ENCODE data around the gene DOCK7.

The DOCK7 gene

GRCh38 chr1:62508187-62508758 lies 179.9 kb downstream of the DOCK7 start:
- Histone ChIP-seq H3K9me3 (ENCODE audit: control insufficient read depth in 2 of 2, low read length in 2 of 2) (no peaks in the 10 kb centered on the region), H3K9ac (ENCODE audit: low read length in 2 of 2) (no peak overlapping the region), H3K4me3 (ENCODE audit: low read length in 2 of 2) (no peak overlapping the region), H3K27me3 (ENCODE audit: control insufficient read depth in 1 of 2, insufficient read depth in 2 of 2, low read length in 2 of 2) (no peaks in the 10 kb centered on the region), H3K36me3 (ENCODE audit: control insufficient read depth in 2 of 2, insufficient read depth in 2 of 2, low read length in 2 of 2) (peaks cover 0 to 12% of the 10 kb centered on the region in 2 donors), H3K4me1 (ENCODE audit: control insufficient read depth, insufficient read depth, low read length) (no peaks in the 10 kb centered on the region), H3K27ac (ENCODE audit: low read length) (no peak overlapping the region)

GRCh38 chr1:62500210-62500609 lies 188.0 kb downstream of the DOCK7 start:
- Histone ChIP-seq H3K4me3 (ENCODE audit: low read length in 2 of 2) (no peak overlapping the region), H3K4me1 (ENCODE audit: control insufficient read depth, insufficient read depth, low read length) (no peaks in the 10 kb centered on the region), H3K36me3 (ENCODE audit: control insufficient read depth in 2 of 2, insufficient read depth in 2 of 2, low read length in 2 of 2) (peaks cover 0 to 5% of the 10 kb centered on the region in 2 donors), H3K27me3 (ENCODE audit: control insufficient read depth in 1 of 2, insufficient read depth in 2 of 2, low read length in 2 of 2) (no peaks in the 10 kb centered on the region), H3K27ac (ENCODE audit: low read length) (no peak overlapping the region), H3K9me3 (ENCODE audit: control insufficient read depth in 2 of 2, low read length in 2 of 2) (no peaks in the 10 kb centered on the region), H3K9ac (ENCODE audit: low read length in 2 of 2) (no peak overlapping the region)

- Histone ChIP-seq H3K4me3 (ENCODE audit: low read length in 2 of 2) (no peak overlapping the region), H3K36me3 (ENCODE audit: control insufficient read depth in 2 of 2, insufficient read depth in 2 of 2, low read length in 2 of 2) (peaks cover 6 to 7% of the 10 kb centered on the region in 2 donors), H3K9me3 (ENCODE audit: control insufficient read depth in 2 of 2, low read length in 2 of 2) (no peaks in the 10 kb centered on the region)
These were observed 194.0 kb downstream of the DOCK7 start for GRCh38 chr1:62494137-62494536.

GRCh38 chr1:62493656-62494055 lies 194.5 kb downstream of the DOCK7 start:
- Histone ChIP-seq H3K4me1 (ENCODE audit: control insufficient read depth, insufficient read depth, low read length) (no peaks in the 10 kb centered on the region), H3K4me3 (ENCODE audit: low read length in 2 of 2) (no peak overlapping the region), H3K9ac (ENCODE audit: low read length in 2 of 2) (no peak overlapping the region), H3K36me3 (ENCODE audit: control insufficient read depth in 2 of 2, insufficient read depth in 2 of 2, low read length in 2 of 2) (peaks cover 6 to 7% of the 10 kb centered on the region in 2 donors), H3K27me3 (ENCODE audit: control insufficient read depth in 1 of 2, insufficient read depth in 2 of 2, low read length in 2 of 2) (no peaks in the 10 kb centered on the region), H3K9me3 (ENCODE audit: control insufficient read depth in 2 of 2, low read length in 2 of 2) (no peaks in the 10 kb centered on the region), H3K27ac (ENCODE audit: low read length) (no peak overlapping the region)

More at GRCh38 chr1:62494137-62494536, 194.0 kb downstream of the DOCK7 start:
- no peaks in the 10 kb centered on the region for H3K4me1 ChIP-seq (ENCODE audit: control insufficient read depth, insufficient read depth, low read length)
- H3K27ac ChIP-seq (ENCODE audit: low read length): no peak overlapping the region
- no peak overlapping the region for H3K9ac ChIP-seq (ENCODE audit: low read length in 2 of 2)
- H3K27me3 ChIP-seq (ENCODE audit: control insufficient read depth in 1 of 2, insufficient read depth in 2 of 2, low read length in 2 of 2): no peaks in the 10 kb centered on the region

- H3K9ac ChIP-seq (ENCODE audit: low read length in 2 of 2): no peak overlapping the region
- H3K36me3 ChIP-seq (ENCODE audit: control insufficient read depth in 2 of 2, insufficient read depth in 2 of 2, low read length in 2 of 2): peaks cover 6 to 7% of the 10 kb centered on the region in 2 donors
- H3K4me1 ChIP-seq (ENCODE audit: control insufficient read depth, insufficient read depth, low read length): no peaks in the 10 kb centered on the region
- no peak overlapping the region for H3K27ac ChIP-seq (ENCODE audit: low read length)
- no peaks in the 10 kb centered on the region for H3K9me3 ChIP-seq (ENCODE audit: control insufficient read depth in 2 of 2, low read length in 2 of 2)
- no peak overlapping the region for H3K4me3 ChIP-seq (ENCODE audit: low read length in 2 of 2)
- no peaks in the 10 kb centered on the region for H3K27me3 ChIP-seq (ENCODE audit: control insufficient read depth in 1 of 2, insufficient read depth in 2 of 2, low read length in 2 of 2)
These were observed 195.7 kb downstream of the DOCK7 start for GRCh38 chr1:62492521-62492920.

- H3K9ac ChIP-seq (ENCODE audit: low read length in 2 of 2): no peak overlapping the region
- H3K27me3 ChIP-seq (ENCODE audit: control insufficient read depth in 1 of 2, insufficient read depth in 2 of 2, low read length in 2 of 2): no peaks in the 10 kb centered on the region
- no peak overlapping the region for H3K27ac ChIP-seq (ENCODE audit: low read length)
- H3K9me3 ChIP-seq (ENCODE audit: control insufficient read depth in 2 of 2, low read length in 2 of 2): no peaks in the 10 kb centered on the region
- H3K36me3 ChIP-seq (ENCODE audit: control insufficient read depth in 2 of 2, insufficient read depth in 2 of 2, low read length in 2 of 2): peaks cover 3 to 4% of the 10 kb centered on the region in 2 donors
- H3K4me3 ChIP-seq (ENCODE audit: low read length in 2 of 2): no peak overlapping the region
- no peaks in the 10 kb centered on the region for H3K4me1 ChIP-seq (ENCODE audit: control insufficient read depth, insufficient read depth, low read length)
These were observed 200.2 kb downstream of the DOCK7 start for GRCh38 chr1:62487956-62488355.

GRCh38 chr1:62484824-62485468 lies 203.2 kb downstream of the DOCK7 start:
- H3K27ac ChIP-seq (ENCODE audit: low read length): no peak overlapping the region
- H3K4me3 ChIP-seq (ENCODE audit: low read length in 2 of 2): no peak overlapping the region
- H3K9me3 ChIP-seq (ENCODE audit: control insufficient read depth in 2 of 2, low read length in 2 of 2): no peaks in the 10 kb centered on the region
- H3K9ac ChIP-seq (ENCODE audit: low read length in 2 of 2): no peak overlapping the region
- peaks cover 0 to 3% of the 10 kb centered on the region in 2 donors for H3K36me3 ChIP-seq (ENCODE audit: control insufficient read depth in 2 of 2, insufficient read depth in 2 of 2, low read length in 2 of 2)
- no peaks in the 10 kb centered on the region for H3K27me3 ChIP-seq (ENCODE audit: control insufficient read depth in 1 of 2, insufficient read depth in 2 of 2, low read length in 2 of 2)
- no peaks in the 10 kb centered on the region for H3K4me1 ChIP-seq (ENCODE audit: control insufficient read depth, insufficient read depth, low read length)

- no peak overlapping the region for H3K9ac ChIP-seq (ENCODE audit: low read length in 2 of 2)
- no peak overlapping the region for H3K4me3 ChIP-seq (ENCODE audit: low read length in 2 of 2)
- H3K27me3 ChIP-seq (ENCODE audit: control insufficient read depth in 1 of 2, insufficient read depth in 2 of 2, low read length in 2 of 2): no peaks in the 10 kb centered on the region
- peaks cover 0 to 3% of the 10 kb centered on the region in 2 donors for H3K36me3 ChIP-seq (ENCODE audit: control insufficient read depth in 2 of 2, insufficient read depth in 2 of 2, low read length in 2 of 2)
- H3K27ac ChIP-seq (ENCODE audit: low read length): no peak overlapping the region
- no peaks in the 10 kb centered on the region for H3K4me1 ChIP-seq (ENCODE audit: control insufficient read depth, insufficient read depth, low read length)
- no peaks in the 10 kb centered on the region for H3K9me3 ChIP-seq (ENCODE audit: control insufficient read depth in 2 of 2, low read length in 2 of 2)
These were observed 206.5 kb downstream of the DOCK7 start for GRCh38 chr1:62481681-62482080.

- H3K36me3 ChIP-seq (ENCODE audit: control insufficient read depth in 2 of 2, insufficient read depth in 2 of 2, low read length in 2 of 2): peaks cover 10 to 13% of the 10 kb centered on the region in 2 donors
- H3K9ac ChIP-seq (ENCODE audit: low read length in 2 of 2): no peak overlapping the region
- no peak overlapping the region for H3K27ac ChIP-seq (ENCODE audit: low read length)
- H3K4me3 ChIP-seq (ENCODE audit: low read length in 2 of 2): no peak overlapping the region
- H3K27me3 ChIP-seq (ENCODE audit: control insufficient read depth in 1 of 2, insufficient read depth in 2 of 2, low read length in 2 of 2): no peaks in the 10 kb centered on the region
- no peaks in the 10 kb centered on the region for H3K4me1 ChIP-seq (ENCODE audit: control insufficient read depth, insufficient read depth, low read length)
- H3K9me3 ChIP-seq (ENCODE audit: control insufficient read depth in 2 of 2, low read length in 2 of 2): no peaks in the 10 kb centered on the region
These were observed 211.5 kb downstream of the DOCK7 start for GRCh38 chr1:62476525-62477219.

- no peak overlapping the region for H3K4me3 ChIP-seq (ENCODE audit: low read length in 2 of 2)
- H3K27ac ChIP-seq (ENCODE audit: low read length): no peak overlapping the region
- no peaks in the 10 kb centered on the region for H3K4me1 ChIP-seq (ENCODE audit: control insufficient read depth, insufficient read depth, low read length)
- no peaks in the 10 kb centered on the region for H3K27me3 ChIP-seq (ENCODE audit: control insufficient read depth in 1 of 2, insufficient read depth in 2 of 2, low read length in 2 of 2)
- H3K9ac ChIP-seq (ENCODE audit: low read length in 2 of 2): no peak overlapping the region
- H3K9me3 ChIP-seq (ENCODE audit: control insufficient read depth in 2 of 2, low read length in 2 of 2): no peaks in the 10 kb centered on the region
- H3K36me3 ChIP-seq (ENCODE audit: control insufficient read depth in 2 of 2, insufficient read depth in 2 of 2, low read length in 2 of 2): peaks cover 13 to 14% of the 10 kb centered on the region in 2 donors
These were observed 221.1 kb downstream of the DOCK7 start for GRCh38 chr1:62467092-62467491.

GRCh38 chr1:62462370-62462769 lies 225.8 kb downstream of the DOCK7 start:
- Histone ChIP-seq H3K27ac (ENCODE audit: low read length) (no peak overlapping the region), H3K36me3 (ENCODE audit: control insufficient read depth in 2 of 2, insufficient read depth in 2 of 2, low read length in 2 of 2) (peaks cover 7 to 11% of the 10 kb centered on the region in 2 donors), H3K4me1 (ENCODE audit: control insufficient read depth, insufficient read depth, low read length) (no peaks in the 10 kb centered on the region), H3K9me3 (ENCODE audit: control insufficient read depth in 2 of 2, low read length in 2 of 2) (no peaks in the 10 kb centered on the region), H3K27me3 (ENCODE audit: control insufficient read depth in 1 of 2, insufficient read depth in 2 of 2, low read length in 2 of 2) (no peaks in the 10 kb centered on the region), H3K4me3 (ENCODE audit: low read length in 2 of 2) (no peak overlapping the region), H3K9ac (ENCODE audit: low read length in 2 of 2) (no peak overlapping the region)

All from stomach smooth muscle (tissue), 2 donors.